ENCODE results near the gene SUGCT.

SUGCT gene

DNA sequence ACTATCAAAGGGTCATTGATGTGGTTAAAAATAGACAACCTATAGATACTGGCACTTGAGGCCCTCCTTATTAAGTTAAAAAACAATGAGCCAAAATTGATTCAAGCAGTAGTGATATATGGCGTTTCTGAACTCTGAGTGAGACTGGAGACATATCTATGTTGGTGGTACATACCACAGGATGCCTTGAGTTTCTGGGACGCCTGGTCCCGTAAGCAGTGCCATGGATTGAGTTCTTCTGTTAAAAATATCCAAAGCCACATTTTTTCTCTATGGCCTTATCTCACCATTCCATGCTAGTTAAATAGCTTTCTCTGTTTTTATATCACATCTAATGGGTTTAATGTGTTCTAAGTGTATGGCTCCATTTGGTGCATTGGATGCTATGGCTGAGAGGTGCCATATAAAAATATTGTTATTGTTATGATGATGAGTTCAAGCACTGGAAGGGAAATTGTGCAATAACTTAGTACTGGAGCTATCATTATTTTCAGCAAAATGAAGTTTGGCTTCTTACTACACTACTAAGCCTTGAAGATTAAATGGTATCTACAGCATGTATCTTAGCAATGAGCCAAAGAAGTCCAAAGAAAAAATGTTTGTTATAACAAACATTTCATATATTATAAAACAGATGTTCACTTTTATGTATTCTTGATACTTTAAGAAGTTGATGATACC is 713.9 kb downstream of the SUGCT start:
- DNase-seq = no peak

DNA sequence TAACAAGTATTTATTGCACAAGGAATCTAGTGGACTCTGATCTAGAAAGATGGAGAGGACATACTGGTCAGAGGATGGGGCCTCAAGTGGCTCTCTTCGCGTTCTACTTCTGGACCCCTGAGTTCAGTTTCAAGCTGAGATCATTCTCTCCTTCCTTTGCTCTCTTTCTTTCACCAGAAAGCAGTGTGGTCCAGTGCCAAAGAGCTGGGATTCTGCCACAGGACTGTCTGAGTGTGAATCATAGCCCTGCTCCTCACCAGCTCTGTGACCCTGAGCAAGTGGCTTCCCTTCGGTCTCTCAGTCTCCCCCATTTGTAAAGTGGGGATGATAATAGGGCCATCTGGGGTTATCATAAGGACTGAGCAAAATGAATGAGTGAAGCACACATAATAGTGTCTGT is 715.2 kb downstream of the SUGCT start:
- DNase-seq = no peak

DNA sequence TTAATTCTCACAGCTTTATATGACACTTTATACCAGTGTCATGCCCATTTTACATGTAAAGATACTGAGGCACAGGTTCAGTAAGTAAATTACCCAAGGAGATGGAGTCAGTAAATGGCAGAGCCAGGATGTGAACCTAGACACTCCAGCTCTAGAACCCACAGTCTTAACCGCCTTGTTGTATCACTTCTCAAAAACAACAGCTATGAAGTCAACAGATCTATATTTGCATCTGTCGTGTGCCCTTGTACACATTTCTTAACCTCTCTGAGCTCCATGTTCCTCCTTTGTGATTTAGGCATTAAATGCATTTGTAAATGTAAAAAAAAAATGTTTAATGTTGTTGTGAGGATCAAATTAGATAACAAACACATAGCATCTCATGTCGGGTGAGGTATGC is 716.2 kb downstream of the SUGCT start:
- no peak for DNase-seq

DNA sequence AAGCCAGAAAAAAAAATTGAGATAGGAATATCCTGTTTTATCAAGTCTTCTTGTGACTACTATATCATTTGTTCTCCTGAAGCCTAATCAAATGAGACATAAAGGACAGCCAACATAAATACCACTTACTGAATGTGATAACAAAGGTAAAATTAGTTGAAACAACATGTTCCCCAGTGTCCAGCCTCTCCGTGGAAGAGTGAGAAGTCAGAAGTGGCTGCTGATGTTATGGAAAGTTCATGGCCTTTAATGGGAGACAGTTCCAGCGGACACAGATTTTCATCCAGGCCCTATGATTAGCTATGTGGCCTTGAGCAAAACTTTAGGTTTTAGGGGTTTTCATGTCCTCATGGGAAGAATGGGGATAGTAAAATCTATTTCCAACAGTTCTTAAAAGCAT is 724.3 kb downstream of the SUGCT start:
- no peak for DNase-seq

DNA sequence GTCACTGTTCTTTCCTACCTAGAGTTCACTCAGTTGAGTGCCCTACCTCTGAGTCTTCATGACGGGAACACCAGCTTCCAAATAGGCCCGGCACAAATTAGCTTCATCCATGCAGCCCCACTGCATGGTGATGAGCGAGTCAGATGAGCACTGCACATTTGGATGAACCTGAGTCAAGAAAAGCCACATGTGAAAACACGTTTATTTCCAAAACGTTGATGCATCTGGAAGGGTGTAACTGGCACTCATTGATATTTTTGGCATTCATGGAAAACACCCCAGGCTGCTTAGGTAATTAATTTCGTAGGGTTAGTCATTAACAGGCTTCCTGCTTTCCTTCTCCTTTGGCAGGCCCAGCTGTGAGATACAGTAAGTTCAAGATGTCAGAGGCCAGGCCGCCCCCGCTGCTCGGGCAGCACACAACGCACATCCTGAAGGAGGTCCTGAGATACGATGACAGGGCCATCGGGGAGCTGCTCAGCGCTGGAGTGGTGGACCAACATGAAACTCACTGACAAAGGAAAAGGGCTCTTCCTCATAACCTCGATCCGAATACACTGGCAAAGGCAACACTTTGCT is 725.2 kb downstream of the SUGCT start:
- no peak for DNase-seq

DNA sequence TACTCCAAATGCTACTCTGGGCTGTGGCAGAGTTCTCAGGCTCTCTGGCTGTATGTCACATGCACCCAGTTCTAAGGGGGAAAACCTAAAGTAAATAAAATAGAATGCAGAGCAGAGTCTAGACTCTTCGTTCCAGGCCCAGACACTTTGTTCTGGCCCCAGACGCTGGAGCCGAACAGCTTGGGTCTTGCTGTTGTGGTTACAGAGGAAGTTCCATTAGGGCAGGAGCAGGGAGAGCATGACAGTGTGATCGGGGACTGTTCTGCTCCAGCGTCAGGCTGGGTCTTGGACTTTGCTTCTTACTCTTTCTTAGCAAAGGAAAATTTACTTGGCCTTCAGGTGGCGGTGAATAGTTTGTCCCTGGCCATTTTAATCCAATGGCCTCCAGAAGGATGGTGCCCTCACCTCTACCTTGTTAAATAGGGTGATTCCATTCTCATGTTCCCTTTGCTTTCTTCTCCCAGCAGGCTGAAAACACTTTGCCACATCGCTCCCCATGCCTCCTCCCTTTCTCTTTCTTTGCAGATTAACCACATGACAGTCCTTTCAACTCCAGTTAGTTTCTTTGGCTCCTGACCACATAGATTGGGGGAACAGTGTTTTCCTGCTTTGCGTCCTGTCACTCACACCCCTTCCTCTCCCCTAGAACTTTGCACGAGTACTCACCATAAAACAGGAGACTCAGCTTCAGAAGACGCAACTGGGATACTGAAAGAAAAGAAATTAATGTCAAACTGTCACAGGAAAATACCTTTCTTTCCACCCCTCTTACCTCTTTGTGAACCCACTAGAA is 730.8 kb downstream of the SUGCT start:
- no peak for DNase-seq

DNA sequence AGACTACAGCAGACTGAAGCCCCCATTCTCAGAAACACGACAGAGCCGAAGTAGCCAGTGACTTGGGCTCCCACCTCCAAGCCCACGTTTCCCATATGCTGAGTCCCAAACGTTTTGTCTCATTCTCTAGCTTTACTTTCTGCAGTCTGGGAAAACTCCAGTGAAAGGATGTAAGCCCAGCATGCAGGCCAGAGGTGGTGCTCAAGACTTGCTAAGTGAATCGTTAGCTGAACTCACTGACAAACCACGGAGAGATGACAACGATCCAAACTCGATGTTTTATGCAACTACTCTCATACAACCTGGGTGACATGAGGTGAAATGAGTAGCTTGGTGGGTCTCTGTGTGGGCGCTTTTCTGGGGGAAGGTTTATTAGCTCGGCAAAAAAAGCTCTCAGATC is 731.8 kb downstream of the SUGCT start:
- no peak for DNase-seq

DNA sequence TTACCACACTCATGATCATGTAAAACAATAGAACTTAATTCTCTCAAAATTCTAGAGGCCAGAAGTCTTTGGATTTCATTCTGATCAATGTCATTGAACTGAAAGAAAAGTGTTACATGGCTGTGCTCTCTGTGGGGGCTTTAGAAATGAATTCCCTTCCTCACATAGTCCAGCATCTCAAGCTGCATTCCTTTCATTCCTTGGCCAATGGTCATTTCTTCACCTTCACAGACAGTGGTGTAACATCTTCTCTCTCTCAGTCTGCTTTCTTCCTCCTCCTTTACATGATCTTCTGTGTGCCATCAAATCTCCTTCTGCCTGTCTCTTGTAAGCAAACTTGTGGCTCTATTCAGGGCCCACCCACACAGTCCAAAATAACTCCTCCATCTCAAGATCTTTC is 735.3 kb downstream of the SUGCT start:
- DNase-seq = no peak

DNA sequence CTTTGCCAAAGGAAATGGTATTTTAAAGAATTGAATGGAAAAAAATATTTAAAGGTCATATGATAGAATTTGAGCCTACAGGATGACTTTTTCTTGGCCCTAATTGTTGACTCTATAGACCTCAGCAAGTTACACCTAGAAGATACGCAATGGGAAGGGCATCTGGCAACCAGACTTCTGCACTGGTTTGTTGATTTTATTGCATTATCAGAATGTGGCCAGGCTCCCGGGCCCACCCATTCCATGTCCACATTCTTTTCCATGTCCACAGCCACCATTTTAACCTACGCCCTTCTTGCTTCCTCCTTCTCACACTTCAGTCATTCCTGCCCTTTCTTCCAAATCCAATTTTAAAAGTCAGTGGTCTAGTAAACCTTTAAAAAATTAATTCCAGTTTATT is 738.4 kb downstream of the SUGCT start:
- DNase-seq = no peak

DNA sequence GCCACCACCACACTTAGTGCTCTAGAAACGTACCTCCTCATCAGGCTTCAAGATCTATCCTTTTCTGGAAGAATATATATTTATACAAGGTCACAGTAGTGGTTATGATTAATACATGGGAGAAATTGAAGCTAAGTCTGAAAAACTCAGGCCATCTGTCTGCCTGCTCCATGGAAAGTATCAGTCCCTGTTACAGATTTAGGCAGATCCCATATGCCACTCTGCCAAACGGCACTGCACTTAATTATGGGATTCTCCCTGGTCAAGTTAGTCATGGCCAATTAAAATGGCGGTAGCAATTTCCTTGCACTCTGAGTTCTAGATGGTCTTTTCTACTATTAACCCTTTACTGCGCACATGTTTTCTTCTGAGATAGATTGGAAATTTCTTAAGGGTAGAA is 740.0 kb downstream of the SUGCT start:
- DNase-seq = no peak

DNA sequence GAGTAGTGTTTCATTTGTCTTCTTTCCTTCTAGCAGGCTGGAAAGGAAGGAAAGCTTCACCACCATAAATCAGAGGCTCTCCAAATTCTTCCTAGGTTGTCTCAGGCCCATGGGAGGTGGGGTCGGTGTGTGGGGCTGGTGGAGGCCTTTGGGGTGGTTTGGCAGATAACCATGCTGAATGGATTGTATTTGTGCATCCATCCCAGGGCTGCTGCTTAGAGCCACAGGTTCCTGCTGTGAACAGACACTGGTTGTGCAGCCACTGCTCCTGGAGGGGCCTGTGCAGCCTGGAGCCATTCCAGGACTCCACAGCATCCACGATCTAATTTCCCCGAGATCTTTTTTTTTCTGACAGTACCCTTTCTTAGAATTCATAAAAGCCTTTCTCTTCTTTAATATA is 741.8 kb downstream of the SUGCT start:
- no peak for DNase-seq

DNA sequence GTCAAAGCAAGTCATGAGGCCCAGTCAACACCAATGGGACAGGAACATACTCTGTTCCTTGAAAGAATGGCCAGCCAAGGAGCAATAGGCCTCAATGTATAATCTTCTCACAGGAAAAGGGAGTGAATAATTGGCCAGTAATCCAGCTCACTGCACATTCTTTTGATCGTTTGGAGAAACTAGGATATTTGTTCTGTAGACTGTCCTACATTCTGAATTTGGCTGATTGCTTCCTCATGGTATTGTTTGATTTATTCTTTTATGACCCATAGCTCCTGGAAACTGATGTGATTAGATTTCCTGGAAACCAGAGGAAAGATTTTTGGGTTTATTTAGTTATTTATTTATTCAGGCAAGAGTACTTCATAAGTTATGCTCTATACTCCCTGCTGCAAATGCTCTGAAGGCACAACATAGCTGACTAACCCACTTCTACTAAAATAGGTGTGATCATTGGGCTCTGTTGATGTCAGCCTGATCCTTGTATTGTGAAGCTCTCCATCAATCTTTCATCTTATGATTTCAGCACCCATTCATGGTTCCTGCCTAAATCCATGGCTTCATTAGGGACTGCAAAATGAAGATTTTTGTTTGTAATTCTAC is 745.2 kb downstream of the SUGCT start:
- DNase-seq = no peak

DNA sequence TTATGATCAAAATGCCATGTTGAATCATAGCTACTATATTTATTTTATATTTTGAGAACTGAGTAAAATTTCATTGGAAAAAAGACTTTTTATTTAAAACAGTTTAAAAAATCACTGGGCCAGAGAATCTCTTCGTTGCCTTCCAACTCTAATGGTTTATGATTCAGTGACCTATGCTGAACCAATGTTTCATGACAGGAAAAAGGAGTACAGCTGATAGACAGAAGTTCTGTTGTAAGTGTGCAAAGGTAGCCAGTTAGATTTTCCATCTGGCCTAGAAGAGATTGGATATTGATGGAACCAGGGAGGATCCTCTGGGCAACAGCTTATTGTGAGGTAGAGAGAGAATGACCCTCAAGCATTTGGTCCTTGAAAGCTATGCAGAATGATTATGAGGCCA is 745.8 kb downstream of the SUGCT start:
- no peak for DNase-seq

DNA sequence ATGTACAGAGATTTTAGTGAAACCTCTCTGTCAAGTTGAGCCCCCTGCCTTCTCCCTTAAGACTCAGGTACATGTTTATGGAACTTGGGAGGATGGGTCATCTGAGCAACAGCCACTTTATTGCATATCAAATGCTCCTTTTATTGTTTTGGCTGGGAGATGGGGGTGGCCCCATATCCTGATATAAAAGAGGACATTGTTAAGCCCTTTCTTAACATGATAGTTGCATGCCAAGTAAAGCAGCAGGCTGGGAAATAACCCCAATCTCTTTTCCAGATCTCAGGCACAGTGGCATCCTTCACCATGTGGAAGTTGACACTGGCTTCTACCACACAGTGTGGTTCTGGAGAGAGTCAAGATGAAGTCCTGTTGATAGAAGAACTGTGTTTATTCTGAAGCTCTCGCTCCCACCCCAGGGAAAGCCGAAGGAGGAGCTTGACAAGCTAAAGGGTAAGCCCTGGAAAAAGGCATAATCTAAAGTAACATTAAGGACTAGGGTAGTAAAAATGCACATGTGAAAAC is 746.7 kb downstream of the SUGCT start:
- no peak for DNase-seq

DNA sequence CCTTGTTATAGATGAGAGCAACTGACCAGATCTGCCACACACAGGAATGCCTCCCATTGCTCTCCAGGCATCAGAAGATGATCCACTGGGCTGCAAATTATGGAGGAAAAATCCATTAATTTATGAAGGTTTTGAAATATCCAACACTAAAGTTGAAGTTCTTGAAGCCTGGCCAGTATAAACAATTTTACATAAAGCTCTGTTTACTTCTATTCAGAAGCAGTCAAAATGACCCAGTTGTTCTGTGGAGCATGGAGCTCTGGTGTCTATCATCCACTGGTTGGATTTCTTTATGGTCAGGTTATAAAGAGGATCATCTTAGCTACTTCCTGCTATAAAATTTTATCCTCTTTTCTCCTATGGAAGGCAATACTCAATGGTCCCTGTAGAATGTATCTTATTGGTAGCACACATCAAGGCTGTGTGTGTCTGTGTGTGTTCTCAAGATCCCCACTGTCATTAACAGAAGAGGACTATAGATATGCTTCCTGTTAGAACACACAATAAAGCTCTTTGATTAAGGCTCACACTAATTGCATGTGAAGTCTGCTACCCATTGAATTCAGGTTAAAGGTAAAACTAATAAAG is 747.4 kb downstream of the SUGCT start:
- peak; percentile 8 for DNase-seq

DNA sequence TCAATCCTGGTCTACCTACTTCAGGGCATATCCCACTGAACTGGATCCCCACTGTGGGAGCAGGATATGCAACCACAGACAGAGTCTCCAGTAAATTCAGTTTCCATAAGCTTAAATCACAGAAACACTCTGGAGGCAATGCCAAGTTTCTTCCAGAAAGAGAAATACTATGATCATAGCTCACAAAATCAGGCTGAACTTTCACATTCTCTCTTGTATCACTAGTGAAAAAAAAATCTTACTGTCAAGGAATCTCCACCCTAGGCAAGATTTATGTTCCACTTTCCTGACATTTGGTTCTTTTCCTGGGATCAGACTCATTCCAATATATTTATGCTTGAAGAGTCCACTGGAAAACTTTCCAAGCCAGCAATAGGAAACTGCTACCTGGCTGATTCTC is 749.0 kb downstream of the SUGCT start:
- DNase-seq = no peak

DNA sequence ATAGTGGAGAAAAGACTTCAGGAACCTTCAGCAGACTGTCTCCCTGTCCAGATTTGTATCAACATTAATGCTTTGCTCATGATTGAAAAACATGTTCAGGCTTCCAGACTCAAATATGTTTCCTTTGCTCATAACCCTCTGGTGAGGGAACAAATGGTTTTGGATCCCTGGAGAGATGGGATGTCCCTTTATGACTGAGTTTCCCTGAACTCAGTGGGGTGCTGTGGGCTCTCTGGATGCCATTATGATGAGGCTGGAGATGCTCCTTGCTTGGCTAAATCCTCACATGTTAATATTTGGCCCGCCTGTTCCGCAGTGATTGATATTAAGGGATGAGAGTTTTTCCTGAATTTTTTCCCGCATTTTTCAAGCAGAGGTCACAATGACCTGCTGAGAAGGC is 749.4 kb downstream of the SUGCT start:
- no peak for DNase-seq

DNA sequence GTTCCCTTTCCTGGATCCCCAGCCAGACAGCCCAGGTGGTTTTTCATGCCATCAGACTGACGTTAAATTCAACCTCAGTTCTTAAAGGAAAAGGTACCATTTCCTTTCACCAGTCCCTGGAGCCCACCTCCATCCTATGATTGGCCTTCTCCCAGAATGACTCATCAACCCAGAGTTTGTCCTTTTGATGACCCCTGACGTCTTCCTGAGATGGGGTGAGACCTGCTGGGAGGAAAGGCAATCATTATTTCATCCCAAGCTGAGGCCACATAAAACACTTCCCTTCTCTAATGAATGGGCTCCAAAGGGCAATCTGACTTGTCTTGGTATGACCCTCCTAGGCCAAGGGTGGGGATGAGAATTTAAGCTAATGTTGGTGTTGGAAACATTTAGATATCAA is 750.7 kb downstream of the SUGCT start:
- DNase-seq = no peak

DNA sequence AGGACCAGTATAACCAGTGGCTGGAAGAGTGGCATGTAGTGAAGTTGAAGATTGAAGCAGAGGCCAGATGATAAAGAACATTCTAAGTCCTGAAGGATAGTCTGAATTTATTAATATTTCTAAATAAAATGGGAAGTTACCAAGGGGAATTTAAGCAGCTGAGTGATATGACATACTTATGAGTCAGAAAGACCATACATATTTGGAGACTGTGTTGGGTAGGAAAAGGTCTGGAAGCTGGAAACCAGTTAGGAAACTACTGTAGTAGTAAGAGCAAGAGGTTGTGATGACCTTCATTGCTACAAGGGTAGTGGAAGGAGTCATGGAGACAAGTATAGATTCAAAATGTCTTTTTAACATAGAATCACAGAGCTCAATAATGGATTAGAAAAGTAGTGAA is 752.3 kb downstream of the SUGCT start:
- no peak for DNase-seq

DNA sequence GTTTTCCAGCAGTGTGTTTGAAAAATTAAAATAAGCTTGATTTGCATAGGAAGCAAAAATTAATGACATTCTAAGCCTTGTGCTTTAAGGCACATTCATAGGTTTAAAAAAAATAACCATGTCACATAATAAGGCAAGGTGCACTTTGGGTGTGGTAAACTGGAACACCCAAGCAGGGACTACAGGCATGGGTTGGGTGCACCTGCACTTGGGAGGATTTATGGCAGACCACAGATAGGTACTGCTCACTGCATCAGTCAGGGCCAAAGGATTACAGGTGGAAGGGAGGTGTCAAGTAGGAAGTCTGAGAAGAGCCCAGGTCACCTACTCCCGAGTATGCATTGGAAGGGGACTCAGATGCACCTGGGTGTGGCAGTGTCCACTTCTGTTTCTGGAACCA is 753.7 kb downstream of the SUGCT start:
- no peak for DNase-seq

DNA sequence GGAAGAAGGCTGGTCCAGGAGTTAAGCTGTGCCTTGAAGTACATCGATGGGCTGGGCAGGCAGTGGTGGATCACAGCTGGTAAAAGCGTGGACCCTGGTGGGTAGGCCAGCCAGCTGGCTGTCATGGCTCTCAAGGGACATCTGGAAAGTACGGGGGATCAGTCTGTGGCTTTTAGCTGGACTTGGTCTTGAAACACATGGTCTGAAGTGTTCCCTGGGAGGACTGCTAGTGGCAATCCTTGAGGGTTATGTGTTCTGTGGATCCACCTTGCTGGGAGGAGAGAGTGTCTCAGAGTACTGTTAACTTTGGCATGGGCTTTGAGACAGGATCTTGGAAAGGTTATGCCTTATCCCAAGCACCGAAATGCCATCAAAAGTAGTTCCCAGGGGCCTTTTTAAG is 754.3 kb downstream of the SUGCT start:
- no peak for DNase-seq

DNA sequence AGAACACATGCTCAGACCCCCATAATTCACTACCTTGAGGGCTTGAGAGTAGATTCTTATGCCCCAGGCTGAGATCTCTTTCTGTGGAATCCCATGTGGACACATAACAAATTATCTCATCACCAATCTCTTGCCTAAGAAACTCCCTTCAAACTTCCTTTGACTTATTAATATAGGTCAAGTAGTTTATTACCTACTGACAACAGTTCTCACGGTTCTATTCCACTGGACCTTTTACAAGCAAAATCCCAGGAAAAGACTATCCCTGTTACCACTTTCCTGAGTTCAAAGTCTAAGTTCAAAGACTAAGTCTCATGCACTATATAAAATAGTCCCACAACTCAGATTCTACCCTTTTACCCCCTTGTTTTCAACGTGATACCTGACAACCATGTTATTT is 754.7 kb downstream of the SUGCT start:
- DNase-seq = no peak

DNA sequence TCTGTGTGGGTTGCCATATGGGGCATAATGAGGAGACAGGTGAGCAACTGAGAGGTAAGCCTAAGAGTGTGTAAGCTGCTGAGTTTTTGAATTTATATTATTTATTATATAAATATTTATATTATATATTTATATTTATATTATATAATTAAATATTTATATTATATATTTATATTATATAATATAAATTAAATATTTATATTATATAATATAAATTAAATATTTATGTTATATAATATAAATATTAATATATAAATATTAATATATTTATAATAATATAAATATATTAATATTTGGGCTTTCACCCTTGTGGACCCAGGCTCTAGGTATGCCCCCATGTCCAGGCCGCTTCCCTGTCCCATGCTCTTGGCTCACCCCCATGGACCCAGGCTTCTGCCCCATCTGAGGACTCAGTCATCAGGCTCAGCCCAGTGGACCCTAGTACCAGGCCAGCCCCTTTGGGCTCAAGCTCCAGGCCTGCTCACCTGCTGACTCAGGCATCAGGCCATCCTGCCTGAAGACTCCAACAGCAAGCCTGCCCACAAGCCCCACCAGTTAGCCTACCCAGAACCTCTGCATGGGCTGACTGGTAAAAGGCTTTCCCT is 755.4 kb downstream of the SUGCT start:
- DNase-seq = no peak

Data from NCI-H2029 treated with DMSO at 0.1 percent for 48 hours (cell line).